Adrenal gland (tissue), 5 donors: ENCODE data around the gene SYT7.

ENCODE experiments used
- POLR2A ChIP-seq, 2 donors: fragments of 450-650 bp; IDR thresholded peaks; one replicate each; pipeline ENCODE4 v1.6.1; 2017; ENCODE audit warnings: antibody characterized with exemption in 2 of 2, mild to moderate bottlenecking in 2 of 2, moderate library complexity in 1 of 2
- TF ChIP-seq, protein P1 (sequence below), 6 experiments: fragments of 450-650 bp in 4 of 6; fragments of 200-600 bp in 2 of 6; sonication (generic) in 1 of 6; IDR thresholded peaks; 1 replicate in 5 of 6; 2 replicates in 1 of 6; pipeline versions ENCODE4 v1.5.1 to v1.8.0; 2016 to 2021; ENCODE audit warnings: antibody characterized with exemption in 6 of 6, mild to moderate bottlenecking in 2 of 6, moderate library complexity in 1 of 6
- donor health status: DM: no; HTN: no; CAD: no.

DNA sequence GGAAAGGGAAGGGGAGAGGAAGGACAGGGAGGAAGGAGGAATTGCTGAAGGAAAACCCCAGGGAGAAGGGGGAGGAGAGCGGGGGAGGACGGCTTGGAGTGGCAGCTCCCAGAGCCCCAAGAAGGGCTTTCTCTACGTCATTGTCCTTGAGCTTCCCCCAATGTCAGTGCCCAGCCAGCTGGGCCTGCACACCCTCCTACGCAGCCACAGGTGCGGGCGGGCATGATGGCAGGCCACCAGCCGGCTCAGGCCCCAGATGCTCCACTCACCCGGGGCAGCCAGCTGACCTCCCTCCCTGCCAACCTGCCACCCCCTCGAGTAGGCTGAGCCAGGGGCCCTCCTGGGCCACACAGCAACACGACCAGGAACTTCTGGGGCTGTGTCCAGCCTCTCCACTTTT is 11.2 kb downstream of the SYT7 start:
- TF ChIP-seq, protein P1, sequence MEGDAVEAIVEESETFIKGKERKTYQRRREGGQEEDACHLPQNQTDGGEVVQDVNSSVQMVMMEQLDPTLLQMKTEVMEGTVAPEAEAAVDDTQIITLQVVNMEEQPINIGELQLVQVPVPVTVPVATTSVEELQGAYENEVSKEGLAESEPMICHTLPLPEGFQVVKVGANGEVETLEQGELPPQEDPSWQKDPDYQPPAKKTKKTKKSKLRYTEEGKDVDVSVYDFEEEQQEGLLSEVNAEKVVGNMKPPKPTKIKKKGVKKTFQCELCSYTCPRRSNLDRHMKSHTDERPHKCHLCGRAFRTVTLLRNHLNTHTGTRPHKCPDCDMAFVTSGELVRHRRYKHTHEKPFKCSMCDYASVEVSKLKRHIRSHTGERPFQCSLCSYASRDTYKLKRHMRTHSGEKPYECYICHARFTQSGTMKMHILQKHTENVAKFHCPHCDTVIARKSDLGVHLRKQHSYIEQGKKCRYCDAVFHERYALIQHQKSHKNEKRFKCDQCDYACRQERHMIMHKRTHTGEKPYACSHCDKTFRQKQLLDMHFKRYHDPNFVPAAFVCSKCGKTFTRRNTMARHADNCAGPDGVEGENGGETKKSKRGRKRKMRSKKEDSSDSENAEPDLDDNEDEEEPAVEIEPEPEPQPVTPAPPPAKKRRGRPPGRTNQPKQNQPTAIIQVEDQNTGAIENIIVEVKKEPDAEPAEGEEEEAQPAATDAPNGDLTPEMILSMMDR (IDR thresholded peaks at IDR 0.05), result no peak
- TF ChIP-seq POLR2A (IDR thresholded peaks at IDR 0.05), result no peak
